ENCODE data around the gene ADGRL2. TPM values are rescaled to one million over a fixed set of nuclear protein-coding genes. Genes with fewer than 3 reads are reported as not detected.

ADGRL2 gene
- polyA plus RNA-seq, 1 of the 3 experiments (the other 2 are of a cell fraction) = 40.3 TPM

- H3K4me3 ChIP-seq (ENCODE audit: low read depth in 2 of 2, low read length in 1 of 2) = no peak overlapping the region
- TF ChIP-seq SIN3A (IDR thresholded peaks at IDR 0.05; ENCODE audit: borderline replicate concordance, low read depth, low read length) (no peak), FOXJ3 (CRISPR knock-in tag; IDR thresholded peaks at IDR 0.05) (no peak), ELF1 (IDR thresholded peaks at IDR 0.05) (no peak), FOSL2 (IDR thresholded peaks at IDR 0.05; ENCODE audit: borderline replicate concordance, low read depth) (no peak), POLR2AphosphoS5 (IDR thresholded peaks at IDR 0.05; ENCODE audit: low read depth, low read length) (no peak), RFX5 (IDR thresholded peaks at IDR 0.05; ENCODE audit: low read length) (no peak), EP300 (IDR thresholded peaks at IDR 0.05; ENCODE audit: borderline replicate concordance in 1 of 2, low read depth in 1 of 2, low read length in 1 of 2) (no peak), REST (IDR thresholded peaks at IDR 0.05; ENCODE audit: low read depth, low read length) (no peak), JUND (IDR thresholded peaks at IDR 0.05) (no peak), MEF2A (IDR thresholded peaks at IDR 0.05; ENCODE audit: borderline replicate concordance, low read depth) (no peak), YY1 (IDR thresholded peaks at IDR 0.05; ENCODE audit: low read depth) (no peak), USF2 (IDR thresholded peaks at IDR 0.05; ENCODE audit: borderline replicate concordance, low read depth, low read length) (no peak), NFIC (IDR thresholded peaks at IDR 0.05; ENCODE audit: borderline replicate concordance) (no peak), RAD21 (IDR thresholded peaks at IDR 0.05; ENCODE audit: low read length) (no peak), TEAD4 (IDR thresholded peaks at IDR 0.05; ENCODE audit: borderline replicate concordance, insufficient read depth) (no peak)
- TF ChIP-seq, protein P1, sequence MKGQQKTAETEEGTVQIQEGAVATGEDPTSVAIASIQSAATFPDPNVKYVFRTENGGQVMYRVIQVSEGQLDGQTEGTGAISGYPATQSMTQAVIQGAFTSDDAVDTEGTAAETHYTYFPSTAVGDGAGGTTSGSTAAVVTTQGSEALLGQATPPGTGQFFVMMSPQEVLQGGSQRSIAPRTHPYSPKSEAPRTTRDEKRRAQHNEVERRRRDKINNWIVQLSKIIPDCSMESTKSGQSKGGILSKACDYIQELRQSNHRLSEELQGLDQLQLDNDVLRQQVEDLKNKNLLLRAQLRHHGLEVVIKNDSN (IDR thresholded peaks at IDR 0.05; ENCODE audit: borderline replicate concordance, low read depth) = no peak
- no peak overlapping the region for H3K9ac ChIP-seq
- CTCF ChIA-PET = interaction anchor here (0.8 kb wide), 1 partner anchor 22 kb away, joined by 3 read pairs; no protein-coding TSS in a partner anchor
- H2AFZ ChIP-seq (ENCODE audit: low read depth) = no peak overlapping the region
- peaks cover 0 to 11% of the 10 kb centered on the region in 2 experiments; a peak in 2 of 4 replicates for H3K4me1 ChIP-seq (ENCODE audit: control insufficient read depth in 1 of 2, insufficient read depth in 2 of 2, low read depth in 1 of 2, low read length in 1 of 2)
- peaks cover 29% of the 10 kb centered on the region; the same call in 1 of the 2 replicates for H3K79me2 ChIP-seq (ENCODE audit: insufficient read depth)
- H3K9me2 ChIP-seq = no peaks in the 10 kb centered on the region
- POLR2A ChIA-PET = no interaction called here
- H3F3A ChIP-seq (replicated peaks; ENCODE audit: insufficient read depth) = no peaks in the 10 kb centered on the region
- H3K9me3 ChIP-seq = no peaks in the 10 kb centered on the region
- H4K20me1 ChIP-seq (ENCODE audit: insufficient read depth) = peaks cover 6% of the 10 kb centered on the region; the same call in 1 of the 2 replicates
- DNase-seq = no peak
- peaks cover 36 to 45% of the 10 kb centered on the region in 2 experiments for H3K36me3 ChIP-seq (replicated peaks in 1 of 2; ENCODE audit: control insufficient read depth in 1 of 2, insufficient read depth in 2 of 2, low read length in 1 of 2)
- no peaks in the 10 kb centered on the region for H3K27me3 ChIP-seq (ENCODE audit: insufficient read depth)
- WGBS (ENCODE audit: low lambda C conversion rate) = 80% methylated on average over 2 of the region's 2 CpGs
- no peak overlapping the region for H3K4me2 ChIP-seq
- H3K27ac ChIP-seq (ENCODE audit: low read depth in 2 of 2, low read length in 1 of 2) = no peak overlapping the region
These were observed 147.8 kb downstream of the ADGRL2 start for GRCh38 chr1:81948495-81948894.

Data from SK-N-SH (cell line).